Esophagus squamous epithelium (tissue), 5 donors: Measurements from ENCODE around the gene METTL25. TPM values are rescaled to one million over a fixed set of nuclear protein-coding genes. Genes with fewer than 3 reads are reported as not detected.

Experiments
- DNase-seq: peaks from one replicate; lab custom pipeline; 2025; lab: John Stamatoyannopoulos, UW
- H3K27ac ChIP-seq, 4 donors: fragments of 200-600 bp; sonication (generic); one replicate each; pipeline ENCODE4 v1.5.1; 2016 to 2019; ENCODE audit warnings: mild to moderate bottlenecking in 1 of 4
- H3K27me3 ChIP-seq, 4 donors: fragments of 200-600 bp; sonication (generic); 1 replicate in 3 of 4; 2 replicates in 1 of 4; pipeline versions ENCODE4 v1.5.1 to v1.6.0; 2017 to 2021; ENCODE audit warnings: antibody characterized with exemption in 1 of 4
- H3K36me3 ChIP-seq, 3 donors: fragments of 200-600 bp; sonication (generic); one replicate each; pipeline ENCODE4 v1.5.1; 2016 to 2019
- H3K4me1 ChIP-seq, 3 donors: fragments of 200-600 bp; sonication (generic); one replicate each; pipeline ENCODE4 v1.5.1; 2017 to 2019
- H3K4me3 ChIP-seq, 4 donors: fragments of 200-600 bp; sonication (generic); 1 replicate in 3 of 4; 2 replicates in 1 of 4; pipeline ENCODE4 v1.5.1; 2016 to 2019; ENCODE audit warnings: mild to moderate bottlenecking in 2 of 4, moderate library complexity in 1 of 4
- H3K9me3 ChIP-seq, 3 donors: fragments of 200-600 bp; sonication (generic); one replicate each; pipeline ENCODE4 v1.5.1; 2016 to 2019
- CTCF ChIP-seq, 6 experiments: fragments of 450-650 bp in 4 of 6; fragments of 200-600 bp in 2 of 6; sonication (generic) in 2 of 6; IDR thresholded peaks; one replicate each; pipeline ENCODE4 v1.5.1; 2016 to 2019; ENCODE audit warnings: antibody characterized with exemption in 6 of 6, mild to moderate bottlenecking in 4 of 6, moderate library complexity in 4 of 6
- POLR2A ChIP-seq, 4 donors: fragments of 450-650 bp; IDR thresholded peaks; one replicate each; pipeline ENCODE4 v1.6.1; 2017; ENCODE audit warnings: antibody characterized with exemption in 4 of 4, mild to moderate bottlenecking in 4 of 4, moderate library complexity in 3 of 4
- WGBS, 2 donors: methylation state at CpG; one replicate each; pipeline ENCODE4 v1.1.5; 2018; 5-methylcytosine and 5-hydroxymethylcytosine counted together
- intact Hi-C: fragments of 100-400 bp; cut with DNase I; formaldehyde crosslinking; loops from one replicate; pipeline ENCODE4 v1.15.0; 2022
- total RNA-seq, 4 donors: library from RNA; depleted of rRNA; stranded (reverse); fragments of >200 nt; gene quantifications; one replicate each; pipeline ENCODE4 v1.1.0, GENCODE V29; 2016
- donor health status: DM: yes; HTN: yes; CAD: no.

METTL25 gene
- total RNA-seq, 4 donors from 2014 or later: 8.6 to 29.8 (median 9.8) TPM

- Histone ChIP-seq H3K27ac (no peak overlapping the region), H3K9me3 (no peaks in the 10 kb centered on the region), H3K27me3 (no peaks in the 10 kb centered on the region), H3K4me1 (no peaks in the 10 kb centered on the region), H3K36me3 (no peaks in the 10 kb centered on the region), H3K4me3 (no peak overlapping the region)
- TF ChIP-seq CTCF (IDR thresholded peaks at IDR 0.05) (no peak), POLR2A (IDR thresholded peaks at IDR 0.05) (no peak)
- DNase-seq: no peak
- 26 to 27% methylated on average over 1 of the region's 1 CpG for WGBS, 2 donors
- intact Hi-C loops: no loop called here
These were observed 121.2 kb downstream of the METTL25 start for GRCh38 chr12:82479511-82479910.

GRCh38 chr12:82480606-82481005 is 122.3 kb downstream of the METTL25 start:
- H3K27me3 ChIP-seq: no peaks in the 10 kb centered on the region
- no peak for TF ChIP-seq POLR2A (IDR thresholded peaks at IDR 0.05)
- TF ChIP-seq CTCF (IDR thresholded peaks at IDR 0.05): no peak
- no peaks in the 10 kb centered on the region for H3K4me1 ChIP-seq
- H3K36me3 ChIP-seq: no peaks in the 10 kb centered on the region
- H3K4me3 ChIP-seq: no peak overlapping the region
- no peak overlapping the region for H3K27ac ChIP-seq
- no peak for DNase-seq
- WGBS, 2 donors: 80 to 95% methylated on average over 3 of the region's 3 CpGs
- intact Hi-C loops: no loop called here
- no peaks in the 10 kb centered on the region for H3K9me3 ChIP-seq

- intact Hi-C loops: no loop called here
- Histone ChIP-seq H3K36me3 (no peaks in the 10 kb centered on the region), H3K27ac (no peak overlapping the region), H3K27me3 (no peaks in the 10 kb centered on the region), H3K4me1 (no peaks in the 10 kb centered on the region), H3K4me3 (no peak overlapping the region), H3K9me3 (no peaks in the 10 kb centered on the region)
- 69 to 84% methylated on average over 2 of the region's 2 CpGs for WGBS, 2 donors
- DNase-seq: no peak
- TF ChIP-seq POLR2A (IDR thresholded peaks at IDR 0.05) (no peak), CTCF (IDR thresholded peaks at IDR 0.05) (no peak)
These were observed 123.6 kb downstream of the METTL25 start for GRCh38 chr12:82481954-82482353.

- 63 to 75% methylated on average over 2 of the region's 2 CpGs for WGBS, 2 donors
- H3K36me3 ChIP-seq: no peaks in the 10 kb centered on the region
- no peaks in the 10 kb centered on the region for H3K9me3 ChIP-seq
- H3K27ac ChIP-seq: no peak overlapping the region
- no peaks in the 10 kb centered on the region for H3K4me1 ChIP-seq
- DNase-seq: no peak
- intact Hi-C loops: no loop called here
- H3K27me3 ChIP-seq: no peaks in the 10 kb centered on the region
- TF ChIP-seq CTCF (IDR thresholded peaks at IDR 0.05): no peak
- no peak for TF ChIP-seq POLR2A (IDR thresholded peaks at IDR 0.05)
- H3K4me3 ChIP-seq: no peak overlapping the region
These were observed 128.4 kb downstream of the METTL25 start for GRCh38 chr12:82486524-82487235.

- TF ChIP-seq POLR2A (IDR thresholded peaks at IDR 0.05): no peak
- no peak for TF ChIP-seq CTCF (IDR thresholded peaks at IDR 0.05)
- no peak overlapping the region for H3K27ac ChIP-seq
- H3K4me3 ChIP-seq: no peak overlapping the region
- no peaks in the 10 kb centered on the region for H3K27me3 ChIP-seq
- no peaks in the 10 kb centered on the region for H3K4me1 ChIP-seq
- intact Hi-C loops: no loop called here
- no peaks in the 10 kb centered on the region for H3K36me3 ChIP-seq
- DNase-seq: no peak
- H3K9me3 ChIP-seq: no peaks in the 10 kb centered on the region
- 68 to 79% methylated on average over 4 of the region's 4 CpGs for WGBS, 2 donors
These were observed 146.1 kb downstream of the METTL25 start for GRCh38 chr12:82504409-82504808.
